GM12872 (cell line): ENCODE measurements around the gene KIAA1217.

Experiments used
- TF ChIP-seq, protein P1 (sequence below): IDR thresholded peaks from 3 replicates; pipeline ENCODE4 v1.5.1; 2011; ENCODE audit warnings: low read depth, mild to moderate bottlenecking, low read length, moderate library complexity; ENCODE audit not compliant: insufficient read depth

The KIAA1217 gene

GRCh38 chr10:24376731-24377130 is 167.8 kb downstream of the KIAA1217 start:
- TF ChIP-seq, protein P1, sequence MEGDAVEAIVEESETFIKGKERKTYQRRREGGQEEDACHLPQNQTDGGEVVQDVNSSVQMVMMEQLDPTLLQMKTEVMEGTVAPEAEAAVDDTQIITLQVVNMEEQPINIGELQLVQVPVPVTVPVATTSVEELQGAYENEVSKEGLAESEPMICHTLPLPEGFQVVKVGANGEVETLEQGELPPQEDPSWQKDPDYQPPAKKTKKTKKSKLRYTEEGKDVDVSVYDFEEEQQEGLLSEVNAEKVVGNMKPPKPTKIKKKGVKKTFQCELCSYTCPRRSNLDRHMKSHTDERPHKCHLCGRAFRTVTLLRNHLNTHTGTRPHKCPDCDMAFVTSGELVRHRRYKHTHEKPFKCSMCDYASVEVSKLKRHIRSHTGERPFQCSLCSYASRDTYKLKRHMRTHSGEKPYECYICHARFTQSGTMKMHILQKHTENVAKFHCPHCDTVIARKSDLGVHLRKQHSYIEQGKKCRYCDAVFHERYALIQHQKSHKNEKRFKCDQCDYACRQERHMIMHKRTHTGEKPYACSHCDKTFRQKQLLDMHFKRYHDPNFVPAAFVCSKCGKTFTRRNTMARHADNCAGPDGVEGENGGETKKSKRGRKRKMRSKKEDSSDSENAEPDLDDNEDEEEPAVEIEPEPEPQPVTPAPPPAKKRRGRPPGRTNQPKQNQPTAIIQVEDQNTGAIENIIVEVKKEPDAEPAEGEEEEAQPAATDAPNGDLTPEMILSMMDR, result no peak

DNA sequence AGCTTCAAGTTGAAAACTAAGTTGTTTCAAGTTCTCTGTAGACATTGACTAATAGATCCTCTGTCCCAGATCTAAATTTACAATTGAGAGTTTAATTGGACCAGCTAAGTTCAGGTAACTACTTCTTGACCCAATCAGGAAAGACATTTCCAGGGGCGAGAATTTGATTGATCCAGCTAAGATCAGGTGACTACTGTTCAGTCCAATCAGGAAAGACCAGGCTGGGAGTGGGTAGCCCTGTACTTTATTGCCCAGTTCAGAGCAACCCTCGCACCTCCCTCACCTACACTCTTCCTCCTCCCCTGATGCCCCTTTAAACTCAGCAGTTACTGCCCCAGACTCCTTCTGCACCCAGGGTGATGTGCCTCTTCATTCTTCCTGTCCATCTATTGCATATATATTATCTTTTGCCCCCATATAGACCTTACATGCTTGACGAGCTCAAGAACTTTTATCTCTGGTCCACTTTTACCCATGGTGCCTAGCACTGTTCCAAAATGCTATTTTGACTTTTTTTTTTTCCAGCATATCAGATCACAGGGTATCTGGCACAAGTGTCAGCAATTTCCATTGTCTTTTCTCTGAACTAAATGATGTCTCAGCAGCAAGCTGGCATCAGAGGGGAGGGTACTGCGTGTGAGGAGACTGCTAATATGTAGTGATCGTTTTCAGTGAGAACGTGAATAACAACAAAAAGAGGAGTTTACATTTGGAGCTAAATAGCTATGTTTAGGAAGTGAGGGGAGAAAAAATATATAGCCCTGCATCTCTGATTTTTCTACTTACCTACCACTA is 169.4 kb downstream of the KIAA1217 start:
- TF ChIP-seq, protein P1, result no peak

DNA sequence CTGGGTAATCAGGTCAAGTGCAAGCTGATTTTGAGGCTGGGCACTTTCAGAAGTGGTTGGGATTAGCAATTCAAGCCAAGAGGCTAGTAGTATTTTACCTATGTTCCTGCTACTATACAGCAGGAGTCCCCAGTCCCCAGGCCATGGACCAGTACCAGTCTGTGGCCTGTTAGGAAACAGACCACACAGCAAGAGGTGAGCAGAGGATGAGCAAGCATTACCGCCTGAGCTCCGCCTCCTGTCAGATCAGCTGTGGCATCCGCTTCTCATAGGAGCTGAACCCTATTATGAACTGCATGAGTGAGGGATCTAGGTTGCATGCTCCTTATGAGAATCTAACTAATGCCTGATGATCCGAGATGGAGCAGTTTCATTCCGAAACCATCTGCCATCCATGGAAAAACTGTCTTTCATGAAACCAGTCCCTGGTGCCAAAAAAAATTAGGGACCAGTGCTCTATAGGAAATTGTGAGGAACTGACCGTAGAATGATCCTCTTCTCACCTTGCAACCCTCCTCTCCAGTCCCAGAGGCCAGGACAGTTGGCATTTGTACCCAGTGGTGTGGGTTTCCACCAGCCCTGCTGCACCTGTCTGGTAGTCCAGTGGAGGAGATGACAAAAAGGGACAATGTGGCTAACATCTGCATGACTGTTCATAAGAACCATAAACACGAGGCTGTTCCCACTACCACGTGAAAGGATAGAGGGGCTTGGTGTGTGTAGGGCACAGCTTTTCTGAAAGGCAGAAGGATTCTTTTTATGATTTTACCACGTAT is 172.5 kb downstream of the KIAA1217 start:
- TF ChIP-seq, protein P1, result no peak

- TF ChIP-seq, protein P1, result no peak
Measured at GRCh38 chr10:24382045-24382444, 173.1 kb downstream of the KIAA1217 start.

DNA sequence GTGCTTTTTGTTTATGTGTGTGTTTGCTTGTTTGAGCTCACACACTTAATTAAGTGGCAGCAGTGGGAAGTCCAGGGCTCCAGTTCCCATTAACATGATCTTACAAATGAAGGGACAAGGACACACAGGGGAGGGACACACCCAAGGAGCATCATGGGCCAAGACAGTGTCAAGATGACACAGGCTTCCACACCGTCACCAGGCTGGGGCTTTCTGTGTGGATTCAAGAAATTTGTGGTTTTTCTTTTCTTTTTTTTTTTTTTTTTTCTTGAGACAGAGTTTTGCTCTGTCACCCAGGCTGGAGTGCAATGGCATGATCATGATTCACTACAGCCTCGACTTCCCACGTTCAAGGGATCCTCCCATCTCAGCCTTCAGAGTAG is 173.6 kb downstream of the KIAA1217 start:
- TF ChIP-seq, protein P1, result no peak

- TF ChIP-seq, protein P1, result no peak
Measured at GRCh38 chr10:24382979-24383663, 174.2 kb downstream of the KIAA1217 start.

DNA sequence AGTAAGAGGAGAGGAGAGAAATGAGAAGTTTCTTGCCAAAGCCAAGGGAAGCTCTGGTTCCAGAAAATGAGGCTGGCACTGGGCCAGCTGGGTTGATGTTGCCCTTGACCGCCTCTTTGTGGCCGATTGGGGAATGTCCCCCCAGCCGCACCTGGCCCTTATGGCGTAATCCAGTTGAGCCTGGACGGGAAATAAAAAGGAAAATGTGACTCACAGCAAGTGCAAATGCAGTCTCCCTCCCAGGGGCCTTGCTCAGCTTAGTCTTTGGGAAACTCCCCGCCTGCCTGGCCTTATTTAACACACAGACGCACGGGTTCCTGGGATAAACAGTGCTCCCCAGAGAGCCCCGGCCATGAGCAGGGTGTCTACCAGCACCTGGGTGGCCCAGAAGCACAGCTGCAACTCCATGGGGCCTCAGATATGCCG is 174.8 kb downstream of the KIAA1217 start:
- TF ChIP-seq, protein P1, result peak; percentile 68
